Adrenal gland (tissue), 19 donors: Measurements from ENCODE around the gene OR4F15. TPM values are rescaled to one million over a fixed set of nuclear protein-coding genes. Genes with fewer than 3 reads are reported as not detected.
"Not testable (repeated sequence)": the region's sequence is repeated elsewhere in the genome, so short reads cannot be mapped to it uniquely, and the experiment has no call there.

Source experiments
- DNase-seq, 7 donors: peaks; one replicate each; pipeline ENCODE4 v3.0.0-alpha.2; 2019 to 2020
- H3K27ac ChIP-seq, 5 donors: fragments of 200-600 bp; sonication (generic) in 4 of 5; 1 replicate in 3 of 5; 2 replicates in 2 of 5; pipeline versions ENCODE4 v1.5.1 to v1.8.0; 2016 to 2020; ENCODE audit warnings: mild to moderate bottlenecking in 1 of 5
- H3K27me3 ChIP-seq: fragments of 200-600 bp; 2 replicates; pipeline ENCODE4 v1.8.0; 2021
- H3K36me3 ChIP-seq, 2 donors: fragments of 200-600 bp; replicated peaks in 1 of 2; 1 replicate in 1 of 2; 2 replicates in 1 of 2; pipeline versions ENCODE4 v1.5.1 to v1.8.0; 2018 to 2022
- H3K4me1 ChIP-seq, 2 donors: fragments of 200-600 bp; replicated peaks in 1 of 2; 1 replicate in 1 of 2; 2 replicates in 1 of 2; pipeline versions ENCODE4 v1.5.1 to v1.8.0; 2018 to 2021
- H3K4me3 ChIP-seq, 4 donors: fragments of 200-600 bp; sonication (generic) in 3 of 4; one replicate each; pipeline ENCODE4 v1.5.1; 2016 to 2018
- H3K9me3 ChIP-seq, 3 donors: fragments of 200-600 bp; sonication (generic) in 1 of 3; replicated peaks in 1 of 3; 1 replicate in 2 of 3; 2 replicates in 1 of 3; pipeline versions ENCODE4 v1.5.1 to v1.8.0; 2016 to 2021
- CTCF ChIP-seq, 6 experiments: fragments of 450-650 bp in 4 of 6; fragments of 200-600 bp in 2 of 6; sonication (generic) in 1 of 6; IDR thresholded peaks; 1 replicate in 5 of 6; 2 replicates in 1 of 6; pipeline versions ENCODE4 v1.5.1 to v1.8.0; 2016 to 2021; ENCODE audit warnings: antibody characterized with exemption in 6 of 6, mild to moderate bottlenecking in 2 of 6, moderate library complexity in 1 of 6
- POLR2A ChIP-seq, 2 donors: fragments of 450-650 bp; IDR thresholded peaks; one replicate each; pipeline ENCODE4 v1.6.1; 2017; ENCODE audit warnings: antibody characterized with exemption in 2 of 2, mild to moderate bottlenecking in 2 of 2, moderate library complexity in 1 of 2
- WGBS, 4 donors: extraction: QIAGEN DNeasy Blood & Tissue Kit in 2 of 4; methylation state at CpG; one replicate each; pipeline versions ENCODE4 v1.1.5 to v1.1.7; 2013 to 2017; 5-methylcytosine and 5-hydroxymethylcytosine counted together
- intact Hi-C, 2 donors: fragments of 100-400 bp; cut with DNase I; formaldehyde crosslinking; loops; one replicate each; pipeline versions ENCODE4 v1.14.1 to v1.15.0; 2022 to 2023
- long read RNA-seq, 10 donors: library from polyadenylated mRNA in 3 of 10; unstranded in 2 of 10; stranded (forward) in 1 of 10; transcript quantifications; one replicate each; pipeline ENCODE4 v2.0.0 and lab custom pipeline, GENCODE V29; 2021 to 2026
- polyA plus RNA-seq, 3 donors: library from polyadenylated mRNA; stranded (reverse); fragments of 200-250 nt in 2 of 3; fragments of 350-450 nt in 1 of 3; fragmentation: Illumina TruSeq in 1 of 3; extraction: RNeasy Lipid Tissue Mini Kit (QIAGEN cat#74804) in 1 of 3; gene quantifications; one replicate each; pipeline ENCODE4 v1.2.3, GENCODE V29; 2013 to 2014
- total RNA-seq, 9 donors: library from RNA; depleted of rRNA in 4 of 9; stranded (reverse); fragments of >200 nt in 4 of 9; fragments of 120-200 nt in 1 of 9; fragmentation: NEBNext Ultra II Directional in 1 of 9; extraction: Animal tissue kit (Norgen Biotek cat#: 25700) in 1 of 9; gene quantifications; one replicate each; pipeline versions ENCODE4 v1.1.0 to v1.2.4, GENCODE V29; 2013 to 2023
- donor health status: healthy with polysubstance abuse.
- donor health status: Bipolar disorder and iron deficiency.
- donor health status: DM: yes; HTN: yes; CAD: no.
- donor health status: DM: no; HTN: no; CAD: no.
- donor health status: DM: no; HTN: no; CAD: no.
- donor health status: DM: yes; HTN: yes; CAD: no.

OR4F15 gene
- not detected for total RNA-seq
- not detected for polyA plus RNA-seq
- long read RNA-seq, donor 1, result 0 reads
- long read RNA-seq, donor 2, result 0 reads
- long read RNA-seq, donor 3, result 0 reads
- long read RNA-seq, donor 4, result 0 reads
- long read RNA-seq, donor 5, result 0 reads
- long read RNA-seq, donor 6, result 0 reads
- long read RNA-seq, donor 7, result 0 reads
- long read RNA-seq, donor 8, result 0 reads
- long read RNA-seq, donor 9, result 0 reads
- long read RNA-seq, donor 10, result 0 reads

- no peak within 1 kb of the TSS for H3K4me3 ChIP-seq
- H3K36me3 ChIP-seq, result no peaks in the 10 kb centered on the region
- TF ChIP-seq POLR2A (IDR thresholded peaks at IDR 0.05) (no peak), CTCF (IDR thresholded peaks at IDR 0.05) (no peak)
- H3K27me3 ChIP-seq, result no peaks in the 10 kb centered on the region
- no peaks in the 10 kb centered on the region for H3K4me1 ChIP-seq
- no peaks in the 10 kb centered on the region for H3K9me3 ChIP-seq
- no peak for DNase-seq
- intact Hi-C loops, result no loop called here
- no peak within 1 kb of the TSS for H3K27ac ChIP-seq
Measured at GRCh38 chr15:101811902-101812301, at the start of gene OR4F15. Gene OR4F15, plus strand, starts transcription at chr15:101812202. Its CDS starts 5,985 bp downstream, at chr15:101818187.

GRCh38 chr15:101764669-101765339 is 47.2 kb upstream of the OR4F15 start:
- 83 to 89% (median 86%) methylated on average over 10 to 22 of the region's 23 CpGs for WGBS, 4 donors
- H3K9me3 ChIP-seq, H3K27me3 ChIP-seq, H3K4me3 ChIP-seq, H3K27ac ChIP-seq, H3K4me1 ChIP-seq, H3K36me3 ChIP-seq, DNase-seq, intact Hi-C loops: not testable (repeated sequence)

GRCh38 chr15:101765340-101765671 is 46.7 kb upstream of the OR4F15 start:
- H3K9me3 ChIP-seq, H3K4me1 ChIP-seq, H3K36me3 ChIP-seq, intact Hi-C loops, H3K4me3 ChIP-seq, H3K27me3 ChIP-seq, DNase-seq, H3K27ac ChIP-seq: not testable (repeated sequence)
- 90 to 94% (median 91%) methylated on average over 5 to 7 of the region's 7 CpGs for WGBS, 4 donors

- TF ChIP-seq POLR2A (IDR thresholded peaks at IDR 0.05), result no peak
- no peak for TF ChIP-seq CTCF (IDR thresholded peaks at IDR 0.05)
- Histone ChIP-seq H3K27ac (no peak overlapping the region), H3K36me3 (no peaks in the 10 kb centered on the region), H3K27me3 (no peaks in the 10 kb centered on the region), H3K4me1 (no peaks in the 10 kb centered on the region), H3K9me3 (no peaks in the 10 kb centered on the region), H3K4me3 (no peak overlapping the region)
- WGBS, 4 donors, result 78 to 92% (median 88%) methylated on average over 12 to 15 of the region's 15 CpGs
- no peak for DNase-seq
- intact Hi-C loops, result no loop called here
Measured at GRCh38 chr15:101765772-101766456, 46.1 kb upstream of the OR4F15 start.

GRCh38 chr15:101767083-101767640 is 44.8 kb upstream of the OR4F15 start:
- H3K4me1 ChIP-seq, H3K27me3 ChIP-seq, H3K9me3 ChIP-seq, H3K36me3 ChIP-seq, H3K4me3 ChIP-seq, DNase-seq, H3K27ac ChIP-seq, intact Hi-C loops: not testable (repeated sequence)
- WGBS, 4 donors, result 81 to 89% (median 84%) methylated on average over 3 to 8 of the region's 11 CpGs
- TF ChIP-seq CTCF (IDR thresholded peaks at IDR 0.05), result peak in 1 of 6 experiments; percentile 14
